Hematopoietic multipotent progenitor cell treated with erythropoietin and hydrocortisone succinate and interleukin-3 and kit ligand, for 15 days (in vitro differentiated cells): ENCODE results near the gene PPARA.
"Not testable (repeated sequence)": the region's sequence is repeated elsewhere in the genome, so short reads cannot be mapped to it uniquely, and the experiment has no call there.

ENCODE experiments used
- DNase-seq: peaks from one replicate; pipeline ENCODE4 v3.0.0-alpha.2; 2015; ENCODE audit warnings: low spot score

PPARA gene

DNA sequence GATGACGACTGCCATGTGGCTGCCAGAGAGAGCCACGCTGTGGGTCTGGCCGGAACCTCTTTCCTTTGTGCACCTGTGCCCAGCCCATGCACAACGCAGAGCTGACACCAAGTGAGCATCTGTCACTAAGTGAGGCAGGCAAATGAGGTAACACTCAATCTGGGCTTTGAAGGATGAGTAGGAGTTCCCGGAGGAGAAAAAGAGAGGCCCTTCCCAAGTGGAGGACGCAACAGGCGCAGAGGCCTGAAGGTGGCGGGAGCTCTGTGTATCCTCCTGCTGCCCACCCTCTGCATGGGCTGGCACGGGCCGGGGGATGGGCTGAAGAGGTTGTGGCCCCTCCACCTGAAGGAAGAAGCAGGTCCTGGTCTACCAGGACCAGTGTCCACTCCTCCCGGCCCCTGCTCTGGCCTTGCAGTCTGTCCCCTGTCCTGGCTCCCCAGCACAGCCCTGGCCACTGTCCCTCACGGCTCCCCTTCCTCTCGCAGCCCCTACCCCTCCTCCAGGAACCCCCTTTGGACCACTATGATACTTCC is 23.4 kb upstream of the PPARA start:
- no peak for DNase-seq

DNA sequence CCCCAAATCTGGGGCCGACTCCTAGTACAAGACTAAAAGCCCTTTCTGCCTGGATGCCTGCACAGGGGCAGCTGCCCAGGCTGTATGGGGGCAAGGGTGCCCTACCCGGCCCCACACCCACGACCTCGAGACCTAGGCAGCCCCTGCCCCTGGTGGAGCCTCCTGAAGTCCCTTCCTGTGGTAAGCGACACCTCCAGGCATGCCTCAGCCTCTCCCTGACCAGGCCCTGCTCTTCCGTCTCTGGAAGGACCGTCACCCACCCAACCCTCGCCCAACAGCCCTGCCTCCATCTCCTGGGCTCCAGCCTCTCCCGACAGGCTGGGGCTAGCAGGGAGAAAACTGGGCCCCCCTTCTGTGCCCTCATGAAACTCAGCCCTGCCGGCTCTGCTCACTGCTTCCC is 22.8 kb upstream of the PPARA start:
- DNase-seq, result no peak

DNA sequence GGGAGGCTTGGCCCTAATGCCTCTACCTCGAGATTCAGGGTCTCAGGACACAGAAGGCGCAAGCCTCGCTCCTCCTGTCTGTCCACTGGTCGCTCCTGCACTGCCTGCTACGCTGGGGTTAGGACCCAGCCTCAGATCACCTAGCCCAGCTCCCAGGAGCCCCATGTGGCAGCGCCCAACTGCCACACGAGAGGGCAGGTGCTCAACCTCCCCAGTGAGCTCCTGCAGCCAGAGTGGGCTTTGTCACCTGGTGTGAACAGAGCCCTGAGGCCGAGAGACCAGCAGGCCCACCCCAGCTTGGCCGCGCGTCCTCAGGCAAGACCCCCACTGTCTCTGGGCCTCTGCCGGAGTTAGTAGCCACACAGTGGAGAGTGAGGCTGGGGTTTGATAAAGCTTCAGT is 21.7 kb upstream of the PPARA start:
- no peak for DNase-seq

DNA sequence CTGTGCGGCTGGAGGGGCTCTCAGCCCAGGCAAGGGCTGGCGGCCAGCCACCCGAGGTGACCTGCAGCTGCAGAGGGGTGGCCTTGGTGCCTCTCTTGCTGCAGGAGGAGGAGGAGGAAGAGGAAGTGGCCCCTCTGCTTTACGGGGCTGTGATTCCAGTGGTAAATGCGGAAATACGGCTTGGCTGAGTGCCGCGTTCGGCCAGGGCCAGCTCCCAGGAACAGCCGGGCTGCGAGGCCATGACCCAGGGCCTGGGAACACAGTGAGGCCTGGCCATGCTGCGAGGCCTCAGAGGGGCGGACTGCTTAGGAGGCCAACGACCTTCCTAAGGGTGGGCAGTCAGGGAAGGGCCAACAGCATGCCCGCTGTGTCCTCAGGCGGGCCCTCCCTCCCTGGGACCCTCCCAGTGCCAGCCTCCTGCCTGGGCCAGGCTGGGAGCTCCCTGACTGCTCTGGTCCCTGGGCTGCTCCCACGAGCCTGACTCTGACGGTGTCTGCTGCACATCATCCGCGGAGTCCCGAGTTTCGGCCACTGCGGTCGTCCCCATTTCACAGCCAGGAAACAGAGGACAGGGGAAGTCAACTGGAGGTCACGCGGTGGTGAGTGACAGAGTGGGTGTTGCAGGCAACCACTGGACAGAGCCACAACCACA is 20.8 kb upstream of the PPARA start:
- DNase-seq, result no peak

DNA sequence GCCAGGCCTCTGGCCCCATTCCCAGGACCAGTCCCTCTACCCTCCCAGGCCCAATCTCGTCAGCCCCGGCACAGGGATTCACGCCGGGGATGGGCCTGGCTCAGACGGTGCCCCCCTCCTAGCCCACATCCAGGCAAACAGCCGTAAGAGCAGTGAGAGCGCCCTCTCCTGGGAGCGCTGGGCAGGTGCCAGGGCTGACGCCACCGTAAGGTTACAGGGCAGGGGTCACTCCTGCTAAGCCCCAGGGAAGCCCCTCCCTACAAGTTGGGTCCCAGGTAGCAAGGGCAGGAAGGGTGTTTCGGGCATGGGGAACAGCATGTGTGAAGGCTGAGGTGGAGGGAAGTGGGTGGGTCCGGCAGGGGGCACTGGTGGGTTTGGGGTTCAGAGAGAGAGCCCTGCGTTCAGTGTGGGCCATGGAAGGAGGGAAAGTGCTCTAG is 19.2 kb upstream of the PPARA start:
- DNase-seq, result no peak

DNA sequence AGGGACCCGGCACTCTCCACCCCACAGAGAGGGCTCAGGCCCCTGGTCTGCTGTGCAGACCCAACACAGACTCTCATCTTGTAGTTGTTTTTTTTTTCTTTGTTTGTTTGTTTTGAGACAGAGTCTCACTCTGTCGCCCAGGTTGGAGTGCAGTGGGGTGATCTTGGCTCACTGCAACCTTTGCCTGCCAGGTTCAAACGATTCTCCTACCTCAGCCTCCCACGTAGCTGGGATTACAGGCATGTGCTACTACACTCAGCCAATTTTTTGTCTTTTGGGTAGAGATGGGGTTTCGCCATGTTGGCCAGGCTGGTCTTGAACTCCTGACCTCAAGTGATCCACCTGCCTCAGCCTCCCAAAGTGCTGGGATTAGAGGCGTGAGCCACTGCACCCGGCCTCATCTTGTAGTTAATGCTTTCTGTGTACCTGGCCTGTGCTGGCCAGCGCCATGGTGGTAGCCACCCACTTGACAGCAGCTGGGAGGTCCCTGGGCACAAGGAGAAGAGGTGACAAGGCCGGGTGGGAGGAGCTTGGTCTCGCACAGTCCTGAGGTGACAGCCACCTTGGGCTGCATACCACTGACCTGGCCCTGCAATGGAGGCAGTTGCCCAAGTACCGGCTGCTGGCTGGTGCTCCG is 18.0 kb upstream of the PPARA start:
- not testable (repeated sequence) for DNase-seq

DNA sequence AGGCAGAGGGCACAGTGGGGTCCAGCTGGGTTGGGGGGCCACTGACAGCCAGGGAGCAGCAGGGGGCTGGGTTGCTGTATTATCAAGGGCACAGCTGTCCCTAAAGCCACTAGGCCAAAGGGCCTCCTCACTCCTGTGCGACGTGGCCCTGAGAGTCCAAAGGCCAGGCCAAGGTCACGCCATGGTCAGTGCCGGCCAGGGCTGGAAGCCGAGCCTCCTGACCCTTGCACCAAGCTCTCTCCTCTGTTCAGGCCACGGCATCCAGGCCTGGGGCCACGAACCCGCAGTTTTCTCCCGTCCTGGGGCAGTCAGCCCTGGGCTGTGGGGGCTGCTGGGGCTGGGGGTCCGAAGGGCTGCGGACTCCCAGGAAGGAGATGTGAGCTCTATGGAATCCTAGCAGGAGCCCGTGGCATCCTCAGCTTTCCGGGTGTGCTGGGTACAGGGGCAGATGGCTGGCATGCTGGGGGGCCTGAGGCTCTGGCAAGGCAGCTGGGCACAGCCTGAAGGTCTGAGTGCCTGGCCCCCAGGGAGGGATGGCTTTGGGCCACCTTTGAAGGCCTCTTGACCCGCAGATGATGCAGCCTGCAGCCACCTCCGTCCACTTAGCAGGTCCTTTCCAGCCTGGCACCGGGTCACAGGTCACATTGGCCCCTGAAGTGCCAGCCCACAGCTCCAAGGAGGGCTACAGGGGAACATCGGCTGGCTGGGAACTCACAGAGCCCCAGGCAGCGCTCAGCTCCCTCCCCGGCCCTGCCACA is 17.3 kb upstream of the PPARA start:
- DNase-seq, result no peak

DNA sequence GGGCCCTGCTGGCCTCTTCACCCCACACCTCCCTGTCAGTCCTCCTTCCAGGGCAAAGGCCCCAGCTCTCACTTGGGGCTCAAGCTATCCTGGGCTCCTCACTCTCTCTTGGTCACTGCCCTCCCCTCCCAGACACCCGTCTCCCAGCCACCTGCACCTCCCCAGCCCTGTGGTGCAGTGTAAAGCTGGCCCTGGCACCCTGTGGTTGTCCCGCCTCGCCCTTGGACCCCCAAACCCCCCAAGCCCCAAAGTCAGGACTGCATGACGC is 16.8 kb upstream of the PPARA start:
- no peak for DNase-seq

DNA sequence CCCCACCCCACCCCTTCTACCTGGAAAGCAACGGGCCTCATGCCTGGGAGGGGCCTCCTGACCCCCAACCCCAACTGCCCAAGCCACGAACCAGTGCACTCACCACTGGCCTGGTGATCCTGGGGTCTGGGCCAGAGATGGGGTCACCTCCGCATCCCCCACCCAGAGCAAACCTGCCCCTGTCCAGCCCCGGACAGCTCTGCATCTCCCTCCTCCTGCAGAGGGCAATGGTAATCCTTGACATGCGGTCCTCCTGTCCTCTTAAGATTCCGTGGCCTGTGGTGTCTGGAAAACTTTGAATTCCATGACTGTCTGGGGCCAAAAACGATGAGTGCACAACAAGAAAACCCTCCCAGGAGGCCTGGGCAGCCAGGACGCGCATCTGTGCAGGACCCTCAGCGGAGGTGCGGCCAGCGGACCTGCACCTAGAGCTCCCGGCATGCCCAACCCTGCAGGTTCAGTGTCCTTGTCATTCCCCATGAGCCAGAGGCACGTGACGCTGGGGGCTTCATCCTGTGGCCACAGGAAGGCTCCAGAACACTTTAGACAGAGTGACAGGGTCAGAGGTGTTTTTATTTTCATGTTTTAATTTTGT is 16.1 kb upstream of the PPARA start:
- no peak for DNase-seq

DNA sequence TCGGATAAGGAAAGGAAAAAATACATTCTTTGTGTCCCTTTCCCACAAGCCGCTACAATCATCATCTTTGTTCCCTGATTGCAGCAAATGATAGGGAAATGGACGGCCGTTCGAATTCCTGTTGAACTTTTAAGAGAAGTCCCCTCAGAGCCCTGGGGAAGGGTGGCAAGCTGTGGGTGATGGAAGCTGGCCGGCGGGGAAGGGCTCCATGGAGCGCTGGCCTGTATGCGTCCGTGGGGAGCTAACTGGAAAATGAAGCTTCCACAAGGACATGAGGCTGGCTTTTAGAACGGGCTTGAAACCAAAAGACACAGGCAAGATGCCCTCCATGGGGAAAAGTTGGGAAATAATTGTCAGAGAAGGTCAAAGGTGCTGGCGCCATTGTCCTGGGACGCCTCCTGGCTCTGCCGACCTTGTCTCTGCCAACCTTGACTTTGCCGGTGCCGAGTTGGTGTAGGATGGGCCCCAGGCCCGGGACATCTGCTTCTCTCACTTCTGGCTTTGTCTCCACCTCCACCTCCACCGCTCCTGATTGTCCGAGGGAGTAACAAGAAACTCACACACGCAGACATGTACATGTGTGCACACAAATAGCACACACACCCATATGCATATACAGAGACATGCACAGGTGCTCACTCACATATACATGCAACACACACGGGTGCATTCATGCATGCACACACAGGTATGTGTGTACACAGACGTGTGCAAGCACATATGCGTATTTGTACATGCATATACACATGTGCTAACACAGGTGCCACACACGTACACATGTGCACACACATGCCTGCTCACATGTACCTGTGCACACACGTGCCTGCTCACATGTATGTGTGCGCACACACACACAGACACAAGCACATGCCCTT is 14.5 kb upstream of the PPARA start:
- no peak for DNase-seq

DNA sequence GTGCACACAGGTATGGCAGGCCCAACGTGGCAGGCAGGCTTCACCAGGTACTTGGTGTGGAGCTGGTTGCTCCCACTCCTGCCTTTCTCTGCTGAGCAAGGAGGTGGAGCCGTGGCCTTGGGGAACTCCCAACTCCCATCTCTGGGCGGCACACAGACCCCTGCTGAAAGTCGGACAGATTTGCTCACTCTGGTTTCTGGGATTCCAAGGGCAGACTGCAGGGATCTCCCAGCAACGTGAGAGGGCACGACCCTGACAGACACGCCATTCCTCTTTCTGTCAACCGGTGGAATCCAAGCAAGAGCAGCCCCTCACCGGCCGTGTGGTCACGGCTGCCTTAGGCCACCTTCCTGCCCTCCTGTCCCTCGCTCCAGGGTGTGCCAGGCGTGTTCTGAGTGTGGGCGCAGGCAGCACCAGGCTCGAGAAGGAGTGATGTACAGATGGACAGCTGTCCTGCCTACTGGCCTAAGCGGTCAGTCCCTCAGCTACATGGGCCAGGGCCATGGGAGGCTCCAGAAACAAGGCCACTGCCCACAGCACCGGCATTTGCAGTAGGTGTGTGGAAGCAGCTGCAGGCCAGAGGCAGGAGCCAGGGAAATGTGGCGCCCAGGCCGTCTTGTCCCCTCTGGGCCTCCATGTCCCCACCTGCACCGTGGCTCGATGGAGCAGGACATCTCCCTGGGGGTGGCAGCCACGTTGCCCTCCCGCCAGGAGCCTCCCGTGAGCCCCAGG is 13.7 kb upstream of the PPARA start:
- no peak for DNase-seq

DNA sequence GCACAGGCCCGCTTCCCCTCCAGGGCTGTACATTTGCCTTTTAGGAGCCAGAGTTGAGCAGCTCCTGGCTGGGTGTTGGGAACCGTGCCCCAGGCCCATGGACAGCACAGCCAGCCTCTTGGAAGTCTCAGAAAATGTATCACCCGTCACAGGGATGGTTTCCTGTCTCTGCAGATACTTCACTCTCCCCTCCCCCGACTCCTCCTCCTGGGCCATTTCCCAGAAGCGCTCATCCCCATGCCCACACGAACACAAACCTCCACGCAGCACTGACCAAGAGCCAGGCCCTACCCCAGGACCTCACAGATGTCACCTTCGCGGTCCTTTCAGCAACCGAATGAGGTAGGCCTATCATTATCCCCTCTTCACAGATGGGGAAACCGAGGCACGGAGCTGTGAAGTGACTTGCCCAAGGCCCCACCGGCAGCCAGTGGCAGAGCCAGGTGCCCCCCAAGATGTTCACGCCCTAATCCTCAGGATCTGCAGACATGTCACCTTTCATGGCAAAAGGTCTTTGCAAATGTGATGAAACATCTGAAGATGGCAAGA is 13.0 kb upstream of the PPARA start:
- no peak for DNase-seq

DNA sequence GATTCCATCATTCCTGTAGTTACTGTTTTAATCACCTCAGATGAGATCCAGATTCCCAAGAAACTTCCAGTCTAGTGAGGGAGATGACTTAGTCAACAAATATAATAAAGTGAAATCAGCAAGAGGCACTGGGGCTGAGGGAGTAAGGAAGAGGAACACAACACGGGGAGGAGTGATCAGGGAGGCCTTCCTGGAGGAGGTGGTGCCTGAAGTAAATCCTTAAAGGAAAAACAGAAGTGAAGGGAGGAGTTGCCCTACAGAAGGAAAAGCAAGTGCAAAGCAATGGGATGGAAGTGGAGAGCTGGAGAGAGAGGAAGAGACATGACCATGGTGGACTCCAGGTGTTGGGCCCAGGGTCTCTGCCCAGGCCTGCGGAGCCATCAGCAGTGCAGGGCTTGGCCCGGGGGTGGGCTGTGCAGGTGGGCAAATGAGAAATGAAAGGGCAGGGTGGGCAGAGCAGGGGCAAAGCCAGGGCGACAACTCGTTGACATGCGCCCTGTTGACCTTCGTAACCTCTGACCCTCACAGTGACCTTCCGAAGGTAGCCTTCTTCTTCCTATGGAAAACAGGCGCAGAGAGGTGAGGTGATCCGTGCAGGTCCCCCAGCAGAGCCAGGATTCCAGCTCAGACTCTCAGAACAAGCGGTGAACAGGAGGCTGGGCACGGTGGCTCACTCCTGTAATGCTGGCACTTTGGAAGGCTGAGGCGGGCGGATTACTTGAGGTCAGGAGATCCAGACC is 12.1 kb upstream of the PPARA start:
- no peak for DNase-seq

DNA sequence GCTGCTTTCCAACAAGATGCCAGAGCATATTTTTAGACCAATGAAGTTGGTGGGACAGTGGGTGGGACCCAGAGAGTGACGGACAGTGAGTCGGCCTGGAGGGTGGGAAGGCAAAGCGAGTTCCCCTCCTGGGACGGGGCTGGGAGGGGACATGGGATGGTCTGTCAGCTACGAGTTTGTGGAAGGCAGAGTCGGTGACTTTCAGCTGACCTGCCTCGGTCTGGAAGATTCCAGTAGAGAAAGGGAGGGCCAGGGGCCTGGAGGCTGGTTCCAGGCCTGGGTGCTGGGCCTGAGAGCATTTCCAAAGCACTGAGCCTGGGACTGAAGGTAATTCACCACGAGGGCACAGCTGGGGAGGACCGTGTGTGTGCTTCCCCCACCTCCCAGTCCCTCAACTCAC is 10.9 kb upstream of the PPARA start:
- DNase-seq, result not testable (repeated sequence)

DNA sequence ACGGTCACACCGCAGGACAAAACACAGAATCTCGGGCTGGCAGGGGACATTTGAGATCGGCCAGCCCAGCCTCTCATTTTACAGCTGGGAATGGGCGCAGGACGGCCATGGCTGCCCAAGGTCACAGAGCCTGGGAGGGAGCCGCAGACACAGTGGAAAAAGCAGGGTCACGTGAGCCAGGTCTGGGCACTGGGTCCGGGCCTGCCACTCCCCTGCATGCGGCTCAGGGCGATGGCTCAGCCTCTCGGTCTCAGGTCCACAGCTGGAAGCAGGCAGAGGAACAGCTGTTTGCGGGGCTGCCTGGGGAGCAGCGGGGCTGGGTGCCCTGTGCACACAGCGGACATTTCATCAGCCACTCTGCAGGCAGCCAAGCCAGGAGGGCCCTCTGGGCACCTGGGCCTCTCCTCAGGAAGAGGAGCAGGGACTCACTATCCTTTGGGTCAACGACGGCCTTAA is 10.4 kb upstream of the PPARA start:
- no peak for DNase-seq

DNA sequence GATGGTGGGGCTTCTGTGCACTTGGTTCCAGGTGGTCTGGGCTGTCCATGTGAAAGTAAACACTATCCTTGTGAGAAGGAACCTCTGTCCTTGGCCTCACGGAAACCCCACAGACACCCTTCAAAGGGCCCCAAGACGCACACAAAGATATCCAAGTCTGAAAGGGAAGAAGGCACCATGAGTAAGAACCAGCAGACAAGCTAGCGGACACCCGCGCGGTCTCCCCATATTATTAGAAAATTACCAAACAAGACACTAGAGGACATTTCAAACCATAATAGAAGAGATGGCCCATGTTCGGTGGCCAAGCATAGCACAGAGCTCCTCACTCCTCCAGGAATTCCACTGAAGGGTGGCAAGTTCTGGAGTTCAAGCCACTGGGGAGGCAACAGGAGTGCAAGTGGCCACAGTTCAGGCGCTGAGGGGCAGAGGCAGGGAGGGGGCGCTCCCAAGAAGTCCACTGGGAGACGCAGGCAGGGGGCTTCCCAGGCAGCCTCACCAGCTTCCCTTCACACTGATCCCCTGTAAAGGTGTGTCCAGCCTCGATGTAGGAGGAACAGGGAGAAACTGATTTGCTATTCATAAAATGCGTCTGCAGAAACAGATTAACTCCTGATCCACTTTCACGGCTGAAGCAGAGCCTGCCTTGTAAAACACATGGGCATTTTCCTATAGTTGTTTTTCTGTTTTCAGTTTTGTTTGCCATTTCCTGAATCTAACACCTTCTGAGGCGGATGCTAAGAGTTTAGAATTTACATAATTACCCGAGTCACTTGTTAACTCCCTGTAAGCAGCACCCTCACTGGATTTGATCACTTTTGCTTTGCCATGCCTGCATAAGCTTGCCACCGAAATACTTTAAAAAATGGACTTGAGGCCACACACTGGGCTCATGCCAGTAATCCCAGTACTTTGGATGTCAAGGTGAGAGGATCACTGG is 9.1 kb upstream of the PPARA start:
- no peak for DNase-seq

DNA sequence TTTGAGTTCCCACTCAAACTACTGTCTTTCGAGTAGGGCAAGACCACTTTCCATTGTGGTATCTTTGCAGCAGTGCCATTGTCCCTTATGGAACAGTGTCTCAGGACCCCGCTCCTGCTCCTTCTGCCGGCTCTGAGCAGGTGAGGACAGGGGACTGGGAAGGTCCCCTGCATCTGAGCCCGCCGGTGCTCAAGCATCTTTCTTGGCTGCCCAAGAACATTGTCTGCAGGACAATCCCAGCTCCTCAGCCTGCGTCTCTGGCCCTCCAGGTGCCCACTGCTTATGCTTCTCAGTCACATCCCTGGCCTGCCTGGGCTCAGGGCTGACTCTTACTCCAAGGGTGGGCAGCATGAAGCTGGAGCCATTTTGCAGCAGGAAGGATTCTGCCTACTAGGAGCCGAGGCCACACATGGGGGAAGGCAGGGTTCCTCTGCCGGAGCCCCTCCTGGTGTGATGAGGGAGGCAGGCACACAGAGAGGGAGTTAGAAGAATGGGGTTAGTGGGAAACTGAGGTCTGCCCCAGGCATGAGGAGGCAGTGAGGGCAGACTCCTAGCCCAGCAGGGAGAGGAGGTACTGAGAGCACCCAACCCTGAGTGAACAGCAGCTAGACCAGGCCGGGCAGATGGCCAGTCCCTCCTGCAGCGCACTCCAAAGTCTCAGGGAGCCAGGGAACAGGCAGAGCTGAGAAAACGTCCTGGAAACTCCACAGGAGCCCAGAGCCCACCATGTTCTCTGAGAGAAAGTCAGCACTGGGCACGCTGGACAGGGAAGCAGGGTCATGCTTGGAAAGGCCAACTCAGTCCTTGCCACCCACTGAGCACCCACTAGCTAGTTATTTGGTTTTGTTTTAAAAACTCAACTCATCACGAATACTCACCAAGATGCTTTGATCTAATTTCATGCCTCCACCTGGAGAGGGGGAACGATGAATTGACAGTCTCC is 7.5 kb upstream of the PPARA start:
- no peak for DNase-seq
